Smooth muscle cell (in vitro differentiated cells): ENCODE results near the gene SLC12A4. TPM values are rescaled to one million over a fixed set of nuclear protein-coding genes. Genes with fewer than 3 reads are reported as not detected.

ENCODE experiments used
- DNase-seq: peaks from one replicate; lab custom pipeline; 2025; ENCODE audit not compliant: unreplicated experiment; lab: John Stamatoyannopoulos, UW
- H2AFZ ChIP-seq: fragments of 200-600 bp; sonication (generic); 2 replicates; pipeline ENCODE4 v1.6.0; 2016; ENCODE audit warnings: antibody characterized with exemption, low read depth, mild to moderate bottlenecking
- H3F3A ChIP-seq: fragments of 200-600 bp; sonication (generic); 2 replicates; pipeline ENCODE4 v1.6.0; 2017; ENCODE audit warnings: antibody characterized with exemption, low read depth
- H3K27ac ChIP-seq: fragments of 200-600 bp; sonication (generic); 2 replicates; pipeline ENCODE4 v1.5.1; 2016; ENCODE audit warnings: low read depth, mild to moderate bottlenecking
- H3K27me3 ChIP-seq: fragments of 200-600 bp; sonication (generic); 2 replicates; pipeline ENCODE4 v1.6.1; 2016; ENCODE audit warnings: low read depth, mild to moderate bottlenecking
- H3K36me3 ChIP-seq: fragments of 200-600 bp; sonication (generic); 2 replicates; pipeline ENCODE4 v1.5.1; 2016; ENCODE audit warnings: low read depth
- H3K4me1 ChIP-seq: fragments of 200-600 bp; sonication (generic); 2 replicates; pipeline ENCODE4 v1.5.1; 2016; ENCODE audit warnings: low read depth
- H3K4me2 ChIP-seq: fragments of 200-600 bp; sonication (generic); 2 replicates; pipeline ENCODE4 v1.6.0; 2016; ENCODE audit warnings: mild to moderate bottlenecking
- H3K4me3 ChIP-seq: fragments of 200-600 bp; sonication (generic); 2 replicates; pipeline ENCODE4 v1.5.1; 2016; ENCODE audit warnings: mild to moderate bottlenecking
- H3K79me2 ChIP-seq: fragments of 200-600 bp; sonication (generic); 2 replicates; pipeline ENCODE4 v1.6.0; 2016; ENCODE audit warnings: low read depth, mild to moderate bottlenecking
- H3K9ac ChIP-seq: fragments of 200-600 bp; sonication (generic); 2 replicates; pipeline ENCODE4 v1.6.0; 2016; ENCODE audit warnings: low read depth
- H3K9me3 ChIP-seq: fragments of 200-600 bp; sonication (generic); replicated peaks from 2 replicates; pipeline ENCODE4 v1.5.1; 2016; ENCODE audit warnings: low read depth
- H4K20me1 ChIP-seq: fragments of 200-600 bp; sonication (generic); 2 replicates; pipeline ENCODE4 v1.6.0; 2016; ENCODE audit warnings: low read depth
- WGBS: methylation state at CpG from one replicate; pipeline ENCODE4 v1.1.7; 2016; ENCODE audit warnings: low lambda C conversion rate; 5-methylcytosine and 5-hydroxymethylcytosine counted together
- polyA plus RNA-seq: library from polyadenylated mRNA; unstranded; fragments of >200 nt; fragmentation: Nextera tagmentation; extraction: Ambion mirVana; gene quantifications from 2 replicates; pipeline ENCODE4 v1.2.1, GENCODE V29; 2016
- total RNA-seq: library from RNA; depleted of rRNA; stranded (reverse); fragments of >200 nt; gene quantifications from 2 replicates; pipeline ENCODE4 v1.2.3, GENCODE V29; 2014
- TF ChIP-seq, protein P1 (sequence below): fragments of 200-600 bp; sonication (generic); IDR thresholded peaks from 2 replicates; pipeline ENCODE4 v1.5.1; 2017; ENCODE audit warnings: borderline replicate concordance, mild to moderate bottlenecking, antibody characterized with exemption; ENCODE audit not compliant: insufficient read depth, poor library complexity, severe bottlenecking

Gene SLC12A4
- total and polyA plus RNA-seq, 2 experiments from 2014 or later: 47.7 to 92.4 TPM

GRCh38 chr16:67922740-67923139 is 45.7 kb downstream of the SLC12A4 start:
- no peak overlapping the region for H3K4me3 ChIP-seq
- TF ChIP-seq, protein P1, sequence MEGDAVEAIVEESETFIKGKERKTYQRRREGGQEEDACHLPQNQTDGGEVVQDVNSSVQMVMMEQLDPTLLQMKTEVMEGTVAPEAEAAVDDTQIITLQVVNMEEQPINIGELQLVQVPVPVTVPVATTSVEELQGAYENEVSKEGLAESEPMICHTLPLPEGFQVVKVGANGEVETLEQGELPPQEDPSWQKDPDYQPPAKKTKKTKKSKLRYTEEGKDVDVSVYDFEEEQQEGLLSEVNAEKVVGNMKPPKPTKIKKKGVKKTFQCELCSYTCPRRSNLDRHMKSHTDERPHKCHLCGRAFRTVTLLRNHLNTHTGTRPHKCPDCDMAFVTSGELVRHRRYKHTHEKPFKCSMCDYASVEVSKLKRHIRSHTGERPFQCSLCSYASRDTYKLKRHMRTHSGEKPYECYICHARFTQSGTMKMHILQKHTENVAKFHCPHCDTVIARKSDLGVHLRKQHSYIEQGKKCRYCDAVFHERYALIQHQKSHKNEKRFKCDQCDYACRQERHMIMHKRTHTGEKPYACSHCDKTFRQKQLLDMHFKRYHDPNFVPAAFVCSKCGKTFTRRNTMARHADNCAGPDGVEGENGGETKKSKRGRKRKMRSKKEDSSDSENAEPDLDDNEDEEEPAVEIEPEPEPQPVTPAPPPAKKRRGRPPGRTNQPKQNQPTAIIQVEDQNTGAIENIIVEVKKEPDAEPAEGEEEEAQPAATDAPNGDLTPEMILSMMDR: no peak
- peaks cover under 1% of the 10 kb centered on the region for H3F3A ChIP-seq
- no peaks in the 10 kb centered on the region for H3K9me3 ChIP-seq
- peaks cover 17% of the 10 kb centered on the region for H3K79me2 ChIP-seq
- WGBS: 88% methylated on average over 8 of the region's 8 CpGs
- DNase-seq: no peak
- H3K27ac ChIP-seq: peak overlapping the region; percentile 77
- no peak overlapping the region for H3K4me2 ChIP-seq
- peaks cover 100% of the 10 kb centered on the region for H4K20me1 ChIP-seq
- no peak overlapping the region for H3K9ac ChIP-seq
- H3K27me3 ChIP-seq: no peaks in the 10 kb centered on the region
- H3K4me1 ChIP-seq: no peaks in the 10 kb centered on the region
- H2AFZ ChIP-seq: no peak overlapping the region
- no peaks in the 10 kb centered on the region for H3K36me3 ChIP-seq

GRCh38 chr16:67922221-67922620 is 46.2 kb downstream of the SLC12A4 start:
- Histone ChIP-seq H4K20me1 (peaks cover 100% of the 10 kb centered on the region), H3K9ac (peak overlapping the region; percentile 15), H3K27ac (peak overlapping the region; percentile 77), H3K4me1 (no peaks in the 10 kb centered on the region), H3K9me3 (no peaks in the 10 kb centered on the region), H3K4me2 (peak overlapping the region; percentile 54), H3K36me3 (no peaks in the 10 kb centered on the region), H2AFZ (no peak overlapping the region), H3K79me2 (peaks cover 17% of the 10 kb centered on the region), H3K4me3 (no peak overlapping the region), H3F3A (peaks cover 5% of the 10 kb centered on the region), H3K27me3 (no peaks in the 10 kb centered on the region)
- WGBS: 47% methylated on average over 5 of the region's 5 CpGs
- TF ChIP-seq, protein P1: no peak
- DNase-seq: no peak

DNA sequence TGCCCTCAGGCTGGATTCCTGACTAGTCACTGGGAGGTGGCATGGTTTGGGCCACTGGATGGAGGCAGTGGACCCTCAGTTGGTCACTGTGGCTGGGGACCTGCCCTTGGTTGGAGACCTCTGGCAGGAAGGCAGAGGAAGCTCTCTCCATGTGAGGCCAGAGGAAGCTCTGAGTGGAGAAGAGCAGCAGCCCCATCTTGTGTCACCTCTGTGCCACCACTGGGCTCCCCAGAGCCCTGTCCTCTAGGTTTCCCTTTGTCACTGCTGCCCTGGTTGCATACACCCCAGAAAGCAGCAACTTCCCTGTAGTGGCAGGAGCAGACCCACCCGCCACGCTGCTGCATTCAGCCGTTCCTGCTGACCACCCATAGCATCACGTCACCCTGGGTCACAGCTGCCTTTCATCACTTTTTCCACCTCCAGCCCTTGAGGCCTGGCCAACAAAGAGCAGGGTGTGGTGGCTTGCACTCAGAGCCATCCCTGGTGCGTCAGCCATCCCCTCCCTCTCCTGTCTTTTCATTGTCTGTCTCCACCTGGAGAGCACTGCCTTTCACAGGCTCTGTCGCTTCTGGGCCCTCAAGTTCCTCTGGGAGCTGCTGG is 48.7 kb downstream of the SLC12A4 start:
- H3K4me1 ChIP-seq: no peaks in the 10 kb centered on the region
- TF ChIP-seq, protein P1: no peak
- DNase-seq: no peak
- no peak overlapping the region for H3K27ac ChIP-seq
- H3K4me3 ChIP-seq: no peak overlapping the region
- H3K9ac ChIP-seq: no peak overlapping the region
- no peaks in the 10 kb centered on the region for H3K27me3 ChIP-seq
- H4K20me1 ChIP-seq: peaks cover 100% of the 10 kb centered on the region
- H3K79me2 ChIP-seq: peaks cover 24% of the 10 kb centered on the region
- no peaks in the 10 kb centered on the region for H3K36me3 ChIP-seq
- no peak overlapping the region for H3K4me2 ChIP-seq
- no peak overlapping the region for H2AFZ ChIP-seq
- WGBS: 94% methylated on average over 6 of the region's 6 CpGs
- no peaks in the 10 kb centered on the region for H3K9me3 ChIP-seq
- peaks cover 10% of the 10 kb centered on the region for H3F3A ChIP-seq

DNA sequence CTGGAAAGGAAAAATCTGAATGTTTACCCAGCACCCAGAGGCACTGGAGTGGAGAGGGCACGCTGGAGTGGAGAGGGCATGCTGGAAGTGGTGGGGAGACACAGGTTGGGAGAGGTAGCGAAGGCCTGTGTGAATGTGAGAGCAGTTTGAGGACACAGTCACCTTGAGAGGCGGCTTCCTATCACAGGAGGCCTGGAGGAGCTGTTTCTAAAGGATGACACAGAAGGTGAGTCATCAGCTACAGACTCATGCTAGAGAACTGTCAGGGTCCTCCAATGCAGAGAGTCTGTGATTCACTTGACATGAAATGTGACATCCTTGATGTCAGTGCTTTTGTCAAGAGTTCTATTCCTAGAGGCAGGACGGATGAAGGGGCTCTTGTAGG is 50.6 kb downstream of the SLC12A4 start:
- no peak overlapping the region for H2AFZ ChIP-seq
- H3K4me1 ChIP-seq: no peaks in the 10 kb centered on the region
- H3K9me3 ChIP-seq: no peaks in the 10 kb centered on the region
- H3K27ac ChIP-seq: peak overlapping the region; percentile 79
- H3F3A ChIP-seq: peaks cover 10% of the 10 kb centered on the region
- no peaks in the 10 kb centered on the region for H3K36me3 ChIP-seq
- H3K9ac ChIP-seq: peak overlapping the region; percentile 36
- WGBS: 33% methylated on average over 4 of the region's 4 CpGs
- H3K4me3 ChIP-seq: no peak overlapping the region
- DNase-seq: no peak
- H3K27me3 ChIP-seq: no peaks in the 10 kb centered on the region
- H4K20me1 ChIP-seq: peaks cover 94% of the 10 kb centered on the region
- TF ChIP-seq, protein P1: no peak
- no peak overlapping the region for H3K4me2 ChIP-seq
- H3K79me2 ChIP-seq: peaks cover 24% of the 10 kb centered on the region
